Endothelial cell of umbilical vein (primary cell): ENCODE results near the gene CDK10. TPM values are rescaled to one million over a fixed set of nuclear protein-coding genes. Genes with fewer than 3 reads are reported as not detected.

Experiments used
- BruUV-seq: library from RNA; stranded (reverse); fragments of 400-500 nt; replicated peaks from 2 replicates; lab custom pipeline; 2021; lab: Mats Ljungman, UMichigan
- CTCF ChIA-PET: fragments of 300-600, 350-600 bp; sonication (Branson Sonifier 250); formaldehyde crosslinking; loops from one replicate; lab custom pipeline; 2021; ENCODE audit warnings: antibody characterized with exemption, inconsistent platforms; lab: Charles Lee
- POLR2A ChIA-PET: fragments of 300-600, 350-600 bp; sonication (Branson Sonifier 250); formaldehyde crosslinking; loops from one replicate; lab custom pipeline; 2021; ENCODE audit warnings: antibody characterized with exemption, inconsistent platforms; lab: Charles Lee
- DNase-seq: peaks from one replicate; pipeline ENCODE4 v3.0.0-alpha.2; 2011; ENCODE audit warnings: low read depth, low spot score
- FAIRE-seq: peaks from 2 replicates; lab custom pipeline; 2011; peaks lifted over from hg19 to GRCh38; lab: Jason Lieb, UNC
- H2AFZ ChIP-seq: 2 replicates; pipeline ENCODE4 v1.6.0; 2012; ENCODE audit warnings: low read depth, low read length, control low read depth, inconsistent platforms
- H3K27ac ChIP-seq: 2 replicates; pipeline ENCODE4 v1.5.1; 2011; ENCODE audit warnings: low read depth, mild to moderate bottlenecking, control low read depth, low read length, moderate library complexity; ENCODE audit not compliant: insufficient read depth
- H3K27me3 ChIP-seq, 2 experiments: 2 replicates each; pipeline versions ENCODE4 v1.6.0 to v1.6.1; 2011; ENCODE audit warnings: low read length in 2 of 2, mixed read lengths in 1 of 2; ENCODE audit not compliant: control insufficient read depth in 2 of 2, insufficient read depth in 2 of 2
- H3K36me3 ChIP-seq, 2 experiments: 2 replicates in 1 of 2; 3 replicates in 1 of 2; pipeline ENCODE4 v1.5.1; 2011; ENCODE audit warnings: low read length in 2 of 2, mild to moderate bottlenecking in 1 of 2, moderate library complexity in 1 of 2; ENCODE audit not compliant: control insufficient read depth in 2 of 2, insufficient read depth in 2 of 2; ENCODE audit errors: extremely low read depth in 1 of 2
- H3K4me1 ChIP-seq: 3 replicates; pipeline ENCODE4 v1.5.1; 2011; ENCODE audit warnings: mild to moderate bottlenecking, low read length; ENCODE audit not compliant: control insufficient read depth, insufficient read depth; ENCODE audit errors: extremely low read depth
- H3K4me2 ChIP-seq: 2 replicates; pipeline ENCODE4 v1.6.1; 2011; ENCODE audit warnings: low read length, control low read depth, mixed read lengths; ENCODE audit not compliant: insufficient read depth
- H3K4me3 ChIP-seq, 3 experiments: fragments of 200-600 bp in 1 of 3; sonication (generic), shearing (Covaris generic) in 1 of 3; replicated peaks in 1 of 3; 2 replicates each; pipeline ENCODE4 v1.5.1; 2011 to 2016; ENCODE audit warnings: control low read depth in 3 of 3, low read length in 3 of 3, mild to moderate bottlenecking in 2 of 3, inconsistent platforms in 1 of 3, low read depth in 1 of 3, moderate library complexity in 1 of 3; ENCODE audit not compliant: insufficient read depth in 1 of 3
- H3K79me2 ChIP-seq: 2 replicates; pipeline ENCODE4 v1.6.0; 2012; ENCODE audit warnings: low read length, inconsistent platforms; ENCODE audit not compliant: control insufficient read depth, insufficient read depth
- H3K9ac ChIP-seq: replicated peaks from 2 replicates; pipeline ENCODE3; 2011; ENCODE audit warnings: low read length, control low read depth; ENCODE audit not compliant: insufficient read depth; ENCODE audit errors: extremely low read depth
- H3K9me1 ChIP-seq: replicated peaks from 3 replicates; pipeline ENCODE4 v1.6.0; 2011; ENCODE audit warnings: mild to moderate bottlenecking, low read length; ENCODE audit not compliant: control insufficient read depth, insufficient read depth; ENCODE audit errors: extremely low read depth
- H3K9me3 ChIP-seq: replicated peaks from 2 replicates; pipeline ENCODE4 v1.5.1; 2012; ENCODE audit warnings: low read length, inconsistent platforms; ENCODE audit not compliant: control insufficient read depth, insufficient read depth
- H4K20me1 ChIP-seq: replicated peaks from 2 replicates; pipeline ENCODE3; 2011; ENCODE audit warnings: mild to moderate bottlenecking, low read length; ENCODE audit not compliant: control insufficient read depth, insufficient read depth; ENCODE audit errors: extremely low read depth
- EZH2 ChIP-seq: IDR thresholded peaks from 2 replicates; pipeline ENCODE4 v1.6.1; 2012; ENCODE audit warnings: borderline replicate concordance, low read depth, mild to moderate bottlenecking, moderate library complexity, low read length, inconsistent platforms; ENCODE audit not compliant: severe bottlenecking
- FOS ChIP-seq: IDR thresholded peaks from 2 replicates; pipeline ENCODE4 v1.6.1; 2011; ENCODE audit warnings: mild to moderate bottlenecking, low read length, moderate library complexity, borderline replicate concordance; ENCODE audit not compliant: insufficient read depth
- GATA2 ChIP-seq: IDR thresholded peaks from 2 replicates; pipeline ENCODE4 v1.7.0; 2011; ENCODE audit warnings: low read depth, mild to moderate bottlenecking, moderate library complexity, mixed read lengths, low read length; ENCODE audit not compliant: insufficient read length, insufficient read depth
- JUN ChIP-seq: IDR thresholded peaks from 2 replicates; pipeline ENCODE4 v1.6.1; 2011; ENCODE audit warnings: borderline replicate concordance, low read depth; ENCODE audit not compliant: insufficient read length, insufficient read depth
- MYC ChIP-seq: IDR thresholded peaks from one replicate; pipeline ENCODE4 v1.6.1; 2011; ENCODE audit warnings: mild to moderate bottlenecking, low read depth, low read length
- POLR2A ChIP-seq: IDR thresholded peaks from 2 replicates; pipeline ENCODE4 v1.6.1; 2012; ENCODE audit warnings: low read depth, mild to moderate bottlenecking, control low read depth, low read length
- POLR2AphosphoS5 ChIP-seq: IDR thresholded peaks from 2 replicates; pipeline ENCODE4 v1.6.1; 2012; ENCODE audit warnings: low read depth, mild to moderate bottlenecking, control low read depth, low read length, moderate library complexity; ENCODE audit not compliant: insufficient read depth
- dilution Hi-C: fragments of 300-500 bp; cut with MboI; formaldehyde crosslinking; loops from one replicate; pipeline ENCODE4 v1.15.0; 2019; ENCODE audit warnings: low sequenced_read_pairs; ENCODE audit not compliant: extremely low pct_ligation_motif_present
- intact Hi-C: fragments of 100-400 bp; cut with micrococcal nuclease; formaldehyde crosslinking; loops from one replicate; pipeline ENCODE4 v1.10.0; 2022
- polyA plus RNA-seq, 4 experiments: library from polyadenylated mRNA; depleted of rRNA in 3 of 4; stranded (reverse) in 3 of 4; unstranded in 1 of 4; fragments of >200 nt; gene quantifications; 2 replicates each; pipeline versions ENCODE4 v1.2.1 to v1.2.3, GENCODE V29; 2011 to 2012; ENCODE audit warnings: missing spikeins in 1 of 4
- total RNA-seq: library from RNA; stranded (reverse); gene quantifications from 2 replicates; pipeline ENCODE4 v1.2.3, GENCODE V29; 2021
- TF ChIP-seq, protein P1 (sequence below): IDR thresholded peaks from 2 replicates; pipeline ENCODE4 v1.6.1; 2011; ENCODE audit not compliant: insufficient read depth, insufficient read length
- TF ChIP-seq, protein P2 (sequence below), 2 donors: IDR thresholded peaks; 1 replicate in 1 of 2; 2 replicates in 1 of 2; pipeline ENCODE4 v1.5.1; 2011; ENCODE audit warnings: low read length in 2 of 2, mild to moderate bottlenecking in 2 of 2, moderate library complexity in 2 of 2, control low read depth in 1 of 2, inconsistent platforms in 1 of 2, low read depth in 1 of 2; ENCODE audit not compliant: insufficient read depth in 1 of 2; ENCODE audit errors: extremely low read depth in 1 of 2

CDK10 gene
- total and polyA plus RNA-seq, 2 donors (not counting 3 experiments of a cell fraction or from before 2014, with no cell fraction given) = 74.5 to 99.9 TPM

DNA sequence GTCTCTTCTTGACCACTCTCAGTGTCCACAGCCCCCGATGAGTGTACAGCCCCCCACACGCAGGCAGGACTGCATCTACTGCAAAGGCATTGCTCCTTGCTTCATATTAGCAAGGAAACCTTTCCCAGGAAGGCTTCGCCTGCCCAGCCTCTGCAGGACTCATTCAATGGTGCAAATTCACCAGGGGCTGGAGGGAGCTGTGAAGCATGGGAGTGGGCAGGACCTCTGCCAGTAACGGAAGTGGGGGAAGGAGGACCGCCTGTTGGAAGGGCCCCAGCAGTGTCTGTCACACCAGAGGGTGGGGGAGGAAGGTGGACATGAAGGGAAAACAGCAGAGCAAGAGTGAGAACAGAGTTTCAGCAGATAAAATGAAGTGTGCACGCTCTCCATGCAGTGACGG lies 26.3 kb upstream of the CDK10 start:
- TF ChIP-seq, protein P1, sequence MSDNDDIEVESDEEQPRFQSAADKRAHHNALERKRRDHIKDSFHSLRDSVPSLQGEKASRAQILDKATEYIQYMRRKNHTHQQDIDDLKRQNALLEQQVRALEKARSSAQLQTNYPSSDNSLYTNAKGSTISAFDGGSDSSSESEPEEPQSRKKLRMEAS = no peak
- TF ChIP-seq EZH2 (no peak), POLR2A (no peak), FOS (no peak), MYC (no peak), JUN (no peak), POLR2AphosphoS5 (no peak), GATA2 (no peak)
- TF ChIP-seq, protein P2, sequence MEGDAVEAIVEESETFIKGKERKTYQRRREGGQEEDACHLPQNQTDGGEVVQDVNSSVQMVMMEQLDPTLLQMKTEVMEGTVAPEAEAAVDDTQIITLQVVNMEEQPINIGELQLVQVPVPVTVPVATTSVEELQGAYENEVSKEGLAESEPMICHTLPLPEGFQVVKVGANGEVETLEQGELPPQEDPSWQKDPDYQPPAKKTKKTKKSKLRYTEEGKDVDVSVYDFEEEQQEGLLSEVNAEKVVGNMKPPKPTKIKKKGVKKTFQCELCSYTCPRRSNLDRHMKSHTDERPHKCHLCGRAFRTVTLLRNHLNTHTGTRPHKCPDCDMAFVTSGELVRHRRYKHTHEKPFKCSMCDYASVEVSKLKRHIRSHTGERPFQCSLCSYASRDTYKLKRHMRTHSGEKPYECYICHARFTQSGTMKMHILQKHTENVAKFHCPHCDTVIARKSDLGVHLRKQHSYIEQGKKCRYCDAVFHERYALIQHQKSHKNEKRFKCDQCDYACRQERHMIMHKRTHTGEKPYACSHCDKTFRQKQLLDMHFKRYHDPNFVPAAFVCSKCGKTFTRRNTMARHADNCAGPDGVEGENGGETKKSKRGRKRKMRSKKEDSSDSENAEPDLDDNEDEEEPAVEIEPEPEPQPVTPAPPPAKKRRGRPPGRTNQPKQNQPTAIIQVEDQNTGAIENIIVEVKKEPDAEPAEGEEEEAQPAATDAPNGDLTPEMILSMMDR (IDR thresholded peaks at IDR 0.05; ENCODE audit: extremely low read depth in 1 of 2, insufficient read depth in 1 of 2, low read depth in 1 of 2, low read length in 2 of 2) = no peak
- POLR2A ChIA-PET = no interaction called here
- CTCF ChIA-PET = interaction anchor here (1.2 kb wide), 1 partner anchor 10 kb away, joined by 3 read pairs; no protein-coding TSS in a partner anchor
- no peaks in the 10 kb centered on the region for H3K9me3 ChIP-seq
- peaks cover 25% of the 10 kb centered on the region for H3K79me2 ChIP-seq
- BruUV-seq = no TSS peak
- FAIRE-seq (no peak), DNase-seq (no peak)
- peaks cover 13% of the 10 kb centered on the region for H3K4me1 ChIP-seq
- H2AFZ ChIP-seq = no peak overlapping the region
- intact Hi-C loops (no loop called here), dilution Hi-C loops (no loop called here)
- no peaks in the 10 kb centered on the region for H3K9me1 ChIP-seq
- H4K20me1 ChIP-seq = no peaks in the 10 kb centered on the region
- H3K27me3 ChIP-seq = no peaks in the 10 kb centered on the region
- H3K9ac ChIP-seq = no peak overlapping the region
- no peak overlapping the region for H3K4me3 ChIP-seq
- no peaks in the 10 kb centered on the region for H3K36me3 ChIP-seq
- no peak overlapping the region for H3K4me2 ChIP-seq
- no peak overlapping the region for H3K27ac ChIP-seq
